WERI-Rb-1 (cell line): ENCODE results near the gene TESK1.

Source experiments
- DNase-seq: peaks from one replicate; pipeline ENCODE4 v3.0.0-alpha.2; 2020
- H3K27ac ChIP-seq: fragments of 250-450 bp; sonication (Bioruptor Pico); 2 replicates; pipeline ENCODE4 v1.5.1; 2020; ENCODE audit warnings: mild to moderate bottlenecking, moderate library complexity
- H3K27me3 ChIP-seq: fragments of 250-450 bp; sonication (Bioruptor Pico); 2 replicates; pipeline ENCODE4 v1.5.1; 2021; ENCODE audit warnings: mild to moderate bottlenecking, low read depth, moderate library complexity; ENCODE audit not compliant: insufficient read depth, severe bottlenecking
- H3K36me3 ChIP-seq: fragments of 250-450 bp; sonication (Bioruptor Pico); 2 replicates; pipeline ENCODE4 v1.5.1; 2020; ENCODE audit warnings: mild to moderate bottlenecking, moderate library complexity
- H3K4me3 ChIP-seq: 2 replicates; pipeline ENCODE4 v1.5.1; 2011; ENCODE audit warnings: low read depth, mild to moderate bottlenecking, control low read depth, low read length
- H3K9me3 ChIP-seq: fragments of 250-450 bp; sonication (Bioruptor Pico); 2 replicates; pipeline ENCODE4 v1.5.1; 2021; ENCODE audit warnings: mild to moderate bottlenecking, moderate library complexity; ENCODE audit not compliant: severe bottlenecking
- TF ChIP-seq, protein P1 (sequence below): IDR thresholded peaks from 2 replicates; pipeline ENCODE4 v1.5.1; 2011; ENCODE audit warnings: low read depth, mild to moderate bottlenecking, control low read depth, inconsistent platforms, low read length

The TESK1 gene

DNA sequence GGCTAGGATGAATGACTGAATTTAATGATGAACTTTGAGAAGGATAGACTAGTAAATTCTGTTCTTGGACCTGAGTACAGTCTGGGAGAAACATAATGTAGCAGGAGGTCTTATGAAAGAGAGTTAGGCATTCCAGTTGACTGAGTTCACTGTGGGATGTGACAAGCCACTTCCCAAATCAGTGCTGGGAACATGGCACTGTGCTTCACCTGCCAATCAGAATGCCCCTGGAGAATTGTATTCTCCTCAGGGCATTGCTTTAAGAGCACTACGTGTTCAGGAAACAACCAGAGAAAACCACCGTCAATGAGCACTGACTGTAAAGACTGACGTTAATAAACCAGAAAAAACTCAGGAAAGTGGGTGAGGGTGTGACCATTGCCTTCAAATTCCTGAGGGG lies 54.3 kb downstream of the TESK1 start:
- Histone ChIP-seq H3K4me3 (no peak overlapping the region), H3K36me3 (peaks cover 34% of the 10 kb centered on the region), H3K9me3 (no peaks in the 10 kb centered on the region), H3K27me3 (no peaks in the 10 kb centered on the region), H3K27ac (no peak overlapping the region)
- no peak for DNase-seq
- TF ChIP-seq, protein P1, sequence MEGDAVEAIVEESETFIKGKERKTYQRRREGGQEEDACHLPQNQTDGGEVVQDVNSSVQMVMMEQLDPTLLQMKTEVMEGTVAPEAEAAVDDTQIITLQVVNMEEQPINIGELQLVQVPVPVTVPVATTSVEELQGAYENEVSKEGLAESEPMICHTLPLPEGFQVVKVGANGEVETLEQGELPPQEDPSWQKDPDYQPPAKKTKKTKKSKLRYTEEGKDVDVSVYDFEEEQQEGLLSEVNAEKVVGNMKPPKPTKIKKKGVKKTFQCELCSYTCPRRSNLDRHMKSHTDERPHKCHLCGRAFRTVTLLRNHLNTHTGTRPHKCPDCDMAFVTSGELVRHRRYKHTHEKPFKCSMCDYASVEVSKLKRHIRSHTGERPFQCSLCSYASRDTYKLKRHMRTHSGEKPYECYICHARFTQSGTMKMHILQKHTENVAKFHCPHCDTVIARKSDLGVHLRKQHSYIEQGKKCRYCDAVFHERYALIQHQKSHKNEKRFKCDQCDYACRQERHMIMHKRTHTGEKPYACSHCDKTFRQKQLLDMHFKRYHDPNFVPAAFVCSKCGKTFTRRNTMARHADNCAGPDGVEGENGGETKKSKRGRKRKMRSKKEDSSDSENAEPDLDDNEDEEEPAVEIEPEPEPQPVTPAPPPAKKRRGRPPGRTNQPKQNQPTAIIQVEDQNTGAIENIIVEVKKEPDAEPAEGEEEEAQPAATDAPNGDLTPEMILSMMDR: no peak
